Measurements from ENCODE around the gene TSHZ2. TPM values are rescaled to one million over a fixed set of nuclear protein-coding genes. Genes with fewer than 3 reads are reported as not detected.

Gene TSHZ2
- total RNA-seq, 4 donors from 2014 or later: 1.9 to 12.9 (median 5.0) TPM

DNA sequence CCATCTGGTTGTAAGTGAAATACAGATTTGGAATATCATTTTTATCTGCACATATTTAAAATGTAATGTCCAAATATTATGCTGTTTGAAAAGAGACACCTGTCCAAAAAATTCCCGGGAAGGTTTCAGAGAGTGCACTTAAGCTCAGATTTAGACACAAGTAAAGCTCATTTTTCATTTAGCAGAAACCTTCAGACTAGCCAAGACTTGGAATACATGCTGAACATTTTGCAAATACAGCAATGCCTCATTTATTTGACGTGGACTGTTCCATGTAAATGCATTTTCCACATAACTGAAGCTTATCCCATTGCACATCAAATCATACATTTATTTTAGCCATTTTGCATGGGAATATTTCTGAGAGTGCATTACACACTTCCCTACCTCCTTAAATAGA is 340.8 kb downstream of the TSHZ2 start:
- intact Hi-C loops (cut with DNase I; ENCODE audit: low total_unique reads): no loop called here
- WGBS, 2 donors (ENCODE audit: low coverage in 1 of 2): 52 to 63% methylated on average over 2 of the region's 2 CpGs
- no peak overlapping the region for H3K4me3 ChIP-seq
- no peaks in the 10 kb centered on the region for H3K36me3 ChIP-seq
- in situ Hi-C loops (cut with MboI; ENCODE audit: low pct_ligation_motif_present in 1 of 4, low pct_unique_long_range_greater_than_20kb in 1 of 4, low sequenced_read_pairs in 3 of 4): no loop called here
- no peaks in the 10 kb centered on the region for H3K4me1 ChIP-seq
- no peak for DNase-seq
- H3K27ac ChIP-seq: no peak overlapping the region
- H3K9me3 ChIP-seq: no peaks in the 10 kb centered on the region
- no peaks in the 10 kb centered on the region for H3K27me3 ChIP-seq
- no peak for TF ChIP-seq POLR2AphosphoS5 (IDR thresholded peaks at IDR 0.05)
- no peak for TF ChIP-seq CTCF (IDR thresholded peaks at IDR 0.05)
- TF ChIP-seq EP300 (IDR thresholded peaks at IDR 0.05; ENCODE audit: low read depth): no peak
- no peak for TF ChIP-seq POLR2A (IDR thresholded peaks at IDR 0.05)

DNA sequence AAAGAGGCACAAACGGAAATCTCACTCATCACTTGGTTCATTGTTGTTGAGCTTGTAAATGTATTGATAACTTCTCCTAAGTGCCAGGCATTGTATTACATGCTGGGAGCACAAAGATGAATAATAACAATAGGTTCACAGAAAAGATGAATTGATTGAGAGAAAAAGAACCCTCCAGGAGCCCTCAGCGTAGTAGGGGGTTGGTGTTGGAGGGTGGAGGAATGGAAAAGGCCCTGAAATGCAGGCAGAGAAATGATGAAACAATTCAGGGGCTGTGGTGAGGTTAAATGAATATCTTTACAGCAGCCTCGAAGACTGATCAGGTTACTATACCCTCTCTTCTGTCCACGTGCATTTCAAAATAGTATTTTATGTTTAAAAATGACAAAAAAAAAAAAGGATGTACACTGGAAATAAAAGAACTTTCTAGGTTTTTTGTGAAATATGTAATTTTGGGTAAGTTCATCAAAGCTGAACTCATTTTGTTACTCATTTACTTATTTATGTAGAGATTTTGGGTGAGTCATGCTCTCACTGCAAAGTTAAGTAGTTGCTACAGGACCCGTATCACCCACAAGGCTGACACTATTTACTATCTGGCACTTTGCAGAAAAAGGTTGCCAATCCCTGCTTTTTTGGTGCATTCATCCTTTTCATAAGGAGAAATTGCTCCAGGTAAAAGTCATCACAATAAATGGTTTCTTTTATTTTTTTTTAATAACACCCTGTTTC is 344.2 kb downstream of the TSHZ2 start:
- Histone ChIP-seq H3K36me3 (no peaks in the 10 kb centered on the region), H3K9me3 (no peaks in the 10 kb centered on the region), H3K4me3 (no peak overlapping the region), H3K4me1 (no peaks in the 10 kb centered on the region), H3K27me3 (no peaks in the 10 kb centered on the region), H3K27ac (no peak overlapping the region)
- intact Hi-C loops (cut with DNase I; ENCODE audit: low total_unique reads) (no loop called here), in situ Hi-C loops (cut with MboI; ENCODE audit: low pct_ligation_motif_present in 1 of 4, low pct_unique_long_range_greater_than_20kb in 1 of 4, low sequenced_read_pairs in 3 of 4) (no loop called here)
- WGBS, 2 donors (ENCODE audit: low coverage in 1 of 2): 72 to 82% methylated on average over 5 of the region's 5 CpGs
- no peak for TF ChIP-seq POLR2A (IDR thresholded peaks at IDR 0.05)
- no peak for TF ChIP-seq CTCF (IDR thresholded peaks at IDR 0.05)
- no peak for TF ChIP-seq POLR2AphosphoS5 (IDR thresholded peaks at IDR 0.05)
- TF ChIP-seq EP300 (IDR thresholded peaks at IDR 0.05; ENCODE audit: low read depth): no peak
- no peak for DNase-seq

DNA sequence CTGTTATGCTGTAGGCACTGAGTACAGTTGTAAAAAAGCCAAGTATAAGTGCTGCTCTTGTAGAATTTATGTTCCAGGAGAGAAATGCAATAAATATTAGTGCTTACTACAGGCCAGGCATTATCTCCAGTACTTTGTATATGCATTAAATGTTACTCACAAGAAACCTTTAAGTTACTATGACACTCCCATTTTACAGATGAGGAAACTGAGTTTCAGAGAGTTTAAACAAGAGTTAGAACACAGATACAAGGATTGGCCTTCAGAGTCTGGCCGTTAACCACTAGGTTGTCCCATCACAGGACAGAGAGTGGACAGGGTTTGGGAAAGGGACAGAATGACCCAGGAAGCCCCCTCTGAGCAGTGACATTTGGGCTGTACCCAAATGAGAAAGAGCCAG is 347.0 kb downstream of the TSHZ2 start:
- TF ChIP-seq CTCF (IDR thresholded peaks at IDR 0.05) (no peak), EP300 (IDR thresholded peaks at IDR 0.05; ENCODE audit: low read depth) (no peak), POLR2A (IDR thresholded peaks at IDR 0.05) (no peak), POLR2AphosphoS5 (IDR thresholded peaks at IDR 0.05) (no peak)
- H3K4me3 ChIP-seq: no peak overlapping the region
- no peaks in the 10 kb centered on the region for H3K9me3 ChIP-seq
- DNase-seq: no peak
- 91 to 96% methylated on average over 1 of the region's 1 CpG for WGBS, 2 donors (ENCODE audit: low coverage in 1 of 2)
- in situ Hi-C loops (cut with MboI; ENCODE audit: low pct_ligation_motif_present in 1 of 4, low pct_unique_long_range_greater_than_20kb in 1 of 4, low sequenced_read_pairs in 3 of 4): no loop called here
- no peaks in the 10 kb centered on the region for H3K4me1 ChIP-seq
- no peak overlapping the region for H3K27ac ChIP-seq
- no peaks in the 10 kb centered on the region for H3K27me3 ChIP-seq
- no peaks in the 10 kb centered on the region for H3K36me3 ChIP-seq
- intact Hi-C loops (cut with DNase I; ENCODE audit: low total_unique reads): no loop called here

- Histone ChIP-seq H3K27me3 (no peaks in the 10 kb centered on the region), H3K4me3 (no peak overlapping the region), H3K36me3 (no peaks in the 10 kb centered on the region), H3K9me3 (no peaks in the 10 kb centered on the region), H3K4me1 (no peaks in the 10 kb centered on the region), H3K27ac (no peak overlapping the region)
- no peak for DNase-seq
- WGBS, 2 donors (ENCODE audit: low coverage in 1 of 2): 70 to 78% methylated on average over 2 of the region's 2 CpGs
- no peak for TF ChIP-seq POLR2AphosphoS5 (IDR thresholded peaks at IDR 0.05)
- TF ChIP-seq EP300 (IDR thresholded peaks at IDR 0.05; ENCODE audit: low read depth): no peak
- no peak for TF ChIP-seq CTCF (IDR thresholded peaks at IDR 0.05)
- TF ChIP-seq POLR2A (IDR thresholded peaks at IDR 0.05): no peak
- intact Hi-C loops (cut with DNase I; ENCODE audit: low total_unique reads): no loop called here
- in situ Hi-C loops (cut with MboI; ENCODE audit: low pct_ligation_motif_present in 1 of 4, low pct_unique_long_range_greater_than_20kb in 1 of 4, low sequenced_read_pairs in 3 of 4): no loop called here
Measured at GRCh38 chr20:53319716-53320115, 347.6 kb downstream of the TSHZ2 start.
